Measurements from ENCODE around the gene DNAH8. TPM values are rescaled to one million over a fixed set of nuclear protein-coding genes. Genes with fewer than 3 reads are reported as not detected.

Gene DNAH8
- total RNA-seq, 4 donors from 2014 or later: under 0.01 TPM; not detected in 3

DNA sequence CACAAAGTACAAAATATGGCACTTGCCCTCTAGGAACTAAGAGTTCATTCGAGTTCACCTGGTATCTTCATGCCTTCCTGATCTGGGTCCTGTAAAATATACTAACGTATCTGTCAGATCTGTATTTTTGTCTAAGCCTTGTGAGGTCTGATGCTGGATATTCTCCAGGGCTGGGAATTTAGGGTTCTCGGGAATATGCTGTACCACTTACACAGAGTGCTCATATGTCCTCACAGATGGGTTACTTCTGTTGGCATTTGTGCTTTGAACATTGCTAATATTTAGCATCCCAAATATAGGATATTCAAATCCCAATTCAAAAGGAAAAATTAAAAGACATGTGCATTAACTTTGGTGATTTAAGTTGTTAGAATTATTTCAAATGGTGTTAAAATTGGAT lies 122.0 kb downstream of the DNAH8 start:
- Histone ChIP-seq H3K27ac (replicated peaks in 1 of 4) (no peak overlapping the region), H3K4me3 (no peak overlapping the region), H3K4me1 (no peaks in the 10 kb centered on the region), H3K9me3 (no peaks in the 10 kb centered on the region), H3K36me3 (no peaks in the 10 kb centered on the region), H3K27me3 (no peaks in the 10 kb centered on the region)
- TF ChIP-seq POLR2A (IDR thresholded peaks at IDR 0.05; ENCODE audit: low read depth) (no peak), POLR2AphosphoS5 (IDR thresholded peaks at IDR 0.05) (no peak), EP300 (IDR thresholded peaks at IDR 0.05) (no peak)
- TF ChIP-seq, protein P1, sequence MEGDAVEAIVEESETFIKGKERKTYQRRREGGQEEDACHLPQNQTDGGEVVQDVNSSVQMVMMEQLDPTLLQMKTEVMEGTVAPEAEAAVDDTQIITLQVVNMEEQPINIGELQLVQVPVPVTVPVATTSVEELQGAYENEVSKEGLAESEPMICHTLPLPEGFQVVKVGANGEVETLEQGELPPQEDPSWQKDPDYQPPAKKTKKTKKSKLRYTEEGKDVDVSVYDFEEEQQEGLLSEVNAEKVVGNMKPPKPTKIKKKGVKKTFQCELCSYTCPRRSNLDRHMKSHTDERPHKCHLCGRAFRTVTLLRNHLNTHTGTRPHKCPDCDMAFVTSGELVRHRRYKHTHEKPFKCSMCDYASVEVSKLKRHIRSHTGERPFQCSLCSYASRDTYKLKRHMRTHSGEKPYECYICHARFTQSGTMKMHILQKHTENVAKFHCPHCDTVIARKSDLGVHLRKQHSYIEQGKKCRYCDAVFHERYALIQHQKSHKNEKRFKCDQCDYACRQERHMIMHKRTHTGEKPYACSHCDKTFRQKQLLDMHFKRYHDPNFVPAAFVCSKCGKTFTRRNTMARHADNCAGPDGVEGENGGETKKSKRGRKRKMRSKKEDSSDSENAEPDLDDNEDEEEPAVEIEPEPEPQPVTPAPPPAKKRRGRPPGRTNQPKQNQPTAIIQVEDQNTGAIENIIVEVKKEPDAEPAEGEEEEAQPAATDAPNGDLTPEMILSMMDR (IDR thresholded peaks at IDR 0.05): no peak
- DNase-seq (ENCODE audit: extremely low spot score): no peak
- intact Hi-C loops (cut with DNase I): no loop called here
- WGBS: 80% methylated on average over 3 of the region's 3 CpGs

DNA sequence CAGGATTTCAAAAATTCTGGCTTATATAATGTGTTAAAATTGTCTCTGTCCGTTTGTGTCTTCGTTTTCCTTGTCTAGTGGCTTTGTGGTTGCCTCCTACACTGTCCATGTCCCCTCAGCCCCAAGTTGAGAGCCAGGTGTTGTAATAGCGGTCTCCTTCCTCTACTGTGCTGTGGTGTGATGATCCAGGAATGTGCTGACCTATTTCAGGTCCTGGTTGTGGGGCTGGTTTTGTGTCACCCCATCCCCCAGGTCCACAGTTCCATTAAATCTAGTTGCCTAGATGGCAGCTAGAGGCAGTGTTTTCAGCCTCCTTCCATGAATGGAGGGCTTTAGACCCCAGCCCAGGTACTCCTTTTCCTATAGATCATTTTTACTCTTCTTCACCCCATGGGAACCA lies 128.7 kb downstream of the DNAH8 start:
- H3K36me3 ChIP-seq: no peaks in the 10 kb centered on the region
- H3K4me1 ChIP-seq: no peaks in the 10 kb centered on the region
- intact Hi-C loops (cut with DNase I): no loop called here
- no peaks in the 10 kb centered on the region for H3K27me3 ChIP-seq
- H3K27ac ChIP-seq (replicated peaks in 1 of 4): no peak overlapping the region
- 84% methylated on average over 3 of the region's 3 CpGs for WGBS
- no peak for DNase-seq (ENCODE audit: extremely low spot score)
- H3K4me3 ChIP-seq: no peak overlapping the region
- TF ChIP-seq, protein P1 (IDR thresholded peaks at IDR 0.05): no peak
- TF ChIP-seq EP300 (IDR thresholded peaks at IDR 0.05) (no peak), POLR2AphosphoS5 (IDR thresholded peaks at IDR 0.05) (no peak), POLR2A (IDR thresholded peaks at IDR 0.05; ENCODE audit: low read depth) (no peak)
- no peaks in the 10 kb centered on the region for H3K9me3 ChIP-seq

DNA sequence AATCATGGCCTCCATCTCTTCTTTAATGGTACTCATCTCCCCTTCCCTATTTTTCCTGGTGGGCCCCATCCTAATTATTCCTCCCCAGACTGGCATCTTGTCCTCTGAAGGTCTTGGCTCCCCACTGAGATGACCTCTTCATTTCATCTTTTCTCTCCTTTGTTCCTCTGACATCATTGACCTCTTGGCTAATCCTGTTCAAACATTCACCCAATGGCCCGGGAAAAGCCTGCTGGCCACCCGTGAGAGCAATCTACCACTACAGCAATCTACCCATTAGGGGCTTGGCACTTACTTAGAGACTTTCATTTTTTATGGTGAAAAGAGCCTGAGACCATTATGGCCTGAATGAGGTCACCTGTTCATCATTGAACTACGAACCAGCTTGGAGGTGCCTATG lies 130.8 kb downstream of the DNAH8 start:
- intact Hi-C loops (cut with DNase I): no loop called here
- DNase-seq (ENCODE audit: extremely low spot score): no peak
- Histone ChIP-seq H3K4me3 (no peak overlapping the region), H3K27ac (replicated peaks in 1 of 4) (no peak overlapping the region), H3K36me3 (no peaks in the 10 kb centered on the region), H3K9me3 (no peaks in the 10 kb centered on the region), H3K27me3 (no peaks in the 10 kb centered on the region), H3K4me1 (no peaks in the 10 kb centered on the region)
- TF ChIP-seq EP300 (IDR thresholded peaks at IDR 0.05) (no peak), POLR2A (IDR thresholded peaks at IDR 0.05; ENCODE audit: low read depth) (no peak), POLR2AphosphoS5 (IDR thresholded peaks at IDR 0.05) (no peak)
- TF ChIP-seq, protein P1 (IDR thresholded peaks at IDR 0.05): no peak
- WGBS: 76% methylated on average over 3 of the region's 3 CpGs

DNA sequence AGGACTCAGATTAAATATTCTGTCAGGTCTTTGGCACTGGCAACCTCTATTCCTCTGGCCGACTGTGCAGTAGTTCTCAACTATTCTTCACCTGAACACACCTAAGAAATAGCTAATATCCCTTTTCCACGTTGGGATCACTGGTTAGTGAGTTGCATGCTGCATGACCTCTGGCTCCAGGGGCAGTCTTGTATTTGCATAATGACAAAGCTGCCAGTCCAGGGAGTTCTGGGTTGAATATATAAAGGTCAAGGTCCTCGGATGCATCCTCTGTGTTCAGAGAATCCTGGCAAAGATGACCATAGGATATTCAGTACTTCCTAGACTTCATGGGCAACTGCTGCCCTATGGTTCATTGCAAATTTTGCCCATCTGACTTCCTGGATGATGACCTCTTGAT lies 131.2 kb downstream of the DNAH8 start:
- Histone ChIP-seq H3K27ac (replicated peaks in 1 of 4) (no peak overlapping the region), H3K4me3 (no peak overlapping the region), H3K9me3 (no peaks in the 10 kb centered on the region), H3K36me3 (no peaks in the 10 kb centered on the region), H3K27me3 (no peaks in the 10 kb centered on the region), H3K4me1 (no peaks in the 10 kb centered on the region)
- WGBS: 86% methylated on average over 3 of the region's 3 CpGs
- no peak for DNase-seq (ENCODE audit: extremely low spot score)
- TF ChIP-seq EP300 (IDR thresholded peaks at IDR 0.05): no peak
- intact Hi-C loops (cut with DNase I): no loop called here

DNA sequence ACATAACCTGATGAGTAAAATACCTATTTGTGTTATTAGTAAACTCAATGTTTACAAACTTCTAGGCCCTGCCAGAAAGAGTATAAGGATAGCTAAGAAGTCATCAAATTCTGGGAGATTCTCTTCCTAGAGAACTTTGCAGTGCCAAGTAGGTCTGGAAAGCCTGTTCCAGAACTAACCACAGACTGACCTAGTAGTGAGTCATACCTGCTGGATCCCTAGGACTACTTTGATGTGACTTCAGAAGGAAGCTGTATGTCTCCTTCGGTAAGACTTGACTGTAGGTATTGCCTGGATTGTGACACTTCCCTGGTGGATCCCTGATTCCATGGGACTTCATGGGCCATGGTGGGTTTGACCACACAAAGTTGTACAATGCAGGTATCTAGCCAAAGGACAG lies 131.7 kb downstream of the DNAH8 start:
- no peak for DNase-seq (ENCODE audit: extremely low spot score)
- no peak overlapping the region for H3K27ac ChIP-seq (replicated peaks in 1 of 4)
- no peaks in the 10 kb centered on the region for H3K9me3 ChIP-seq
- H3K4me1 ChIP-seq: no peaks in the 10 kb centered on the region
- no peak overlapping the region for H3K4me3 ChIP-seq
- H3K27me3 ChIP-seq: no peaks in the 10 kb centered on the region
- H3K36me3 ChIP-seq: no peaks in the 10 kb centered on the region
- intact Hi-C loops (cut with DNase I): no loop called here
- WGBS: 83% methylated on average over 1 of the region's 1 CpG
- TF ChIP-seq EP300 (IDR thresholded peaks at IDR 0.05): no peak
- no peak for TF ChIP-seq POLR2AphosphoS5 (IDR thresholded peaks at IDR 0.05)
- TF ChIP-seq, protein P1 (IDR thresholded peaks at IDR 0.05): no peak
- no peak for TF ChIP-seq POLR2A (IDR thresholded peaks at IDR 0.05; ENCODE audit: low read depth)

All from esophagus muscularis mucosa (tissue), 4 donors.